ENCODE measurements around the gene SENP5.

DNA sequence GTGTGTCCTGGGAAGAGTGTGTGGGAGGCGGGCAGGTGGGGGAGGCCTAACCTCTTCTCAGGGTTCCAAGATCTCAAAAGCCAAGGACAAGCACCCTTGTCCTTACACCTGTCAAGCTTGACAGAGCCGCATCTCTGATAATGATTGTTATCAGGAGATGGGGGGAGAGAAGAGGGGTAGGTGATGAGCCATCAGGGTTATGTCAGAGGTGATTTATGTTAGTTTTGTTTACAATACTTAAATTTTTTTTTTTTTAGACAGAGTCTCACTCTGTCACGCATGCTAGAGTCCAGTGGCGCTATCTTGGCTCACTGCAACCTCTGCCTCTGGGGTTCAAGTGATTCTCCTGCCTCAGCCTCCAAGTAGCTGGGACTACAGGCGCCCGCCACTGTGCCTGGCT, 82.0 kb downstream of the SENP5 start:
- TF ChIP-seq, protein P1, sequence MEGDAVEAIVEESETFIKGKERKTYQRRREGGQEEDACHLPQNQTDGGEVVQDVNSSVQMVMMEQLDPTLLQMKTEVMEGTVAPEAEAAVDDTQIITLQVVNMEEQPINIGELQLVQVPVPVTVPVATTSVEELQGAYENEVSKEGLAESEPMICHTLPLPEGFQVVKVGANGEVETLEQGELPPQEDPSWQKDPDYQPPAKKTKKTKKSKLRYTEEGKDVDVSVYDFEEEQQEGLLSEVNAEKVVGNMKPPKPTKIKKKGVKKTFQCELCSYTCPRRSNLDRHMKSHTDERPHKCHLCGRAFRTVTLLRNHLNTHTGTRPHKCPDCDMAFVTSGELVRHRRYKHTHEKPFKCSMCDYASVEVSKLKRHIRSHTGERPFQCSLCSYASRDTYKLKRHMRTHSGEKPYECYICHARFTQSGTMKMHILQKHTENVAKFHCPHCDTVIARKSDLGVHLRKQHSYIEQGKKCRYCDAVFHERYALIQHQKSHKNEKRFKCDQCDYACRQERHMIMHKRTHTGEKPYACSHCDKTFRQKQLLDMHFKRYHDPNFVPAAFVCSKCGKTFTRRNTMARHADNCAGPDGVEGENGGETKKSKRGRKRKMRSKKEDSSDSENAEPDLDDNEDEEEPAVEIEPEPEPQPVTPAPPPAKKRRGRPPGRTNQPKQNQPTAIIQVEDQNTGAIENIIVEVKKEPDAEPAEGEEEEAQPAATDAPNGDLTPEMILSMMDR (IDR thresholded peaks at IDR 0.05 in 4 of 5, conservative IDR thresholded peaks at IDR 0.05 in 1 of 5) = no peak
- no peak for TF ChIP-seq POLR2A (IDR thresholded peaks at IDR 0.05)
